Activated CD4-positive, alpha-beta T cell treated with anti-CD3 and anti-CD28 coated beads, Interleukin-2, Interleukin-4, amounts not matched to agents 100 ng/mL and 50 ng/mL, durations not matched to agents 16 hours and 8 hours (primary cell): ENCODE results near the gene PABPN1L.

Source experiments
- DNase-seq: peaks from one replicate; pipeline ENCODE4 v3.0.0-alpha.2; 2020; ENCODE audit warnings: low spot score

Gene PABPN1L, protein sequence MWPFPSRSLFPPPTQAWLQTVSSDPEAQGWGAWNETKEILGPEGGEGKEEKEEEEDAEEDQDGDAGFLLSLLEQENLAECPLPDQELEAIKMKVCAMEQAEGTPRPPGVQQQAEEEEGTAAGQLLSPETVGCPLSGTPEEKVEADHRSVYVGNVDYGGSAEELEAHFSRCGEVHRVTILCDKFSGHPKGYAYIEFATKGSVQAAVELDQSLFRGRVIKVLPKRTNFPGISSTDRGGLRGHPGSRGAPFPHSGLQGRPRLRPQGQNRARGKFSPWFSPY

DNA sequence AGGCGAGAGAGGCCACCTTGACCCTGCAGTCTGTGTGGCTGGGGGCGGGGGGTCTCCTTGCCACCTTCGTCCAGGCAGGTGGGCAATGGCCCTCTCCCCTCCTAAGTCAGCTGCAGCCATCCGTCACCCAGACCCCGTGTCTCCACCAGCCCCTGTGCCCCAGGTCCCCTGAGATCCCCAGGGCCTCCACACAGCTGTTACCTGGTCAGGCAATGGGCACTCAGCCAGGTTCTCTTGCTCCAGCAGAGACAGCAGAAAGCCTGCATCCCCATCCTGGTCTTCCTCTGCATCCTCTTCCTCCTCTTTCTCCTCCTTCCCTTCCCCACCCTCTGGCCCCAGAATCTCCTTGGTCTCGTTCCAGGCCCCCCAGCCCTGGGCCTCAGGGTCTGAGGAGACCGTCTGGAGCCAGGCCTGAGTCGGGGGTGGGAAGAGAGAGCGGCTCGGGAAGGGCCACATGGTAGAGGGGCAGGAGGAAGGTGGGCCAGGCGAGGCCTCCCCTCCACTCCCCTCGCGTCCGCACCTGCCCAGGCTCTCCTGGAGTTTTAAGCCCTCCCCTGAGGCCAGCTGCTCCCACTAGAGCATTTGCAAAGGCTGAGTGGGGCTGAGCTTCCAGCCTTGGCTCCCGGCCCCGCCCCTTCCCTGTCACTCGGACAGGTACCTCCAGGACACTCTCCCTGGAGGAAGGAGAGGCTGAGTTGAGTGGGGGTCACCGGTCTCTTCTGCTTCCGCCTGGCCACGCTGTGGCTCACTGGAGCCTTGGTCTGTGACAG is at the start of gene PABPN1L:
PABPN1L (minus strand) TSS at position 510 of the 770 bp plus-strand sequence; CDS start at position 456, 54 bp downstream.
- no peak for DNase-seq

DNA sequence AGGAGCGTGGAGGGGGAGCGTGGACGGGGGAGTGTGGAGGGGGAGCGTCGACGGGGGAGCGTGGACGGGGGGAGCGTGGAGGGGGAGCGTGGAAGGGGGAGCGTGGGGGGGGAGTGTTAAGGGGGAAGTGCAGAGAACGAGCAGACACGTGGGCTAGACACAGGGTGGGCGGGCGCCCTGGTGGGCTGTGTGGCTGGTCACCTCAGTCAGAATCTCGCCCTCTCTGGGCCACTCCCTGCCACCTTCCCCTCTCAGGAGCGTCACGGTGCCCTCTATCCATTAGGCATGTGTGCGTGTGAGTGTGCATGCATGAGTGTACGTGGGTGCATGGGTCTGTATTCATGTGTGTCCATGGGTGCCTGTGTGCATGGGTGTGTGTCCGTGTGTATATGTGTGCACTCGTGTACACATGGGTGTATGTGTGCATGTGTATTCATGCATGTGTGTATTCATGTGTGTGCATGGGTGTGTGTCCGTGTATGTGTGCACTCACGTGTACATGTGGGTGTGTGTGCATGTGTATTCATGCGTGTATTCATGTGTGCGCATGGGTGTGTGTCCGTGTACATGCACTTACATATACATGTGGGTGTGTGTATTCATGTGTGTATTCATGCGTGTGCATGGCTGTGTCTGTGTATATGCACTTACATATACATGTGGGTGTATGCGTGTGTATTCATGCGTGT is 49.3 kb upstream of the PABPN1L start:
- DNase-seq: no peak

DNA sequence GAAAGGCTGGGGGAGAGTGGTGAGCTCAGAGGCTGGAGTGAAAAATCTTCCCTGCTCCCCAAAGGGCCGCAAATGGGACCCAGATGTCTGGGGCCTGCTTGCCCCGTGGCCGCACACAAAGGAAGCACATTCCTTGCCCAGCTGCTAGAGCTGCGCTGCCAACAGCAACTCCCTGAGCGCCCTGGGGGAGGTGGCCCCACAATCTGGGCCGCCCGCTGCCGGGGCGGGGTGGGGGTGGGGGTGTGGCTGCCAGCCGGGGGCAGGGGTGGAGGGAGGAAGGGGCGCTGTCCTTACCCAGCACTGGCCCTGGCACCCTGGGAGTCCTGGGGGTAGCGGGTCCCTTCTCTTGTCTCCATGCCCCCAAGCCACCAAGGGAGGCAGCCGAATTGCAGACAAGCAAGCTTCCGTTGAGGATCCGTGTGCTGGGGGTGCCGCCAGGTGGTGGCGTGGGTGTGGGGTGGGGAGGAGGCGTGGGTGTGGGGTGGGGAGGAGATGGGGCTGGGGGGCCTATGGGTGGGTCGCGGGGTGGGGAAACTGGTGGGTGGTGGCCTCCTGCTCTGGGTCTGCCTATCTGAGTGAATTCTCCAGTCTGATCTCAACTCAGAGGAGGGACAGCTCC is 48.4 kb upstream of the PABPN1L start:
- DNase-seq: no peak

DNA sequence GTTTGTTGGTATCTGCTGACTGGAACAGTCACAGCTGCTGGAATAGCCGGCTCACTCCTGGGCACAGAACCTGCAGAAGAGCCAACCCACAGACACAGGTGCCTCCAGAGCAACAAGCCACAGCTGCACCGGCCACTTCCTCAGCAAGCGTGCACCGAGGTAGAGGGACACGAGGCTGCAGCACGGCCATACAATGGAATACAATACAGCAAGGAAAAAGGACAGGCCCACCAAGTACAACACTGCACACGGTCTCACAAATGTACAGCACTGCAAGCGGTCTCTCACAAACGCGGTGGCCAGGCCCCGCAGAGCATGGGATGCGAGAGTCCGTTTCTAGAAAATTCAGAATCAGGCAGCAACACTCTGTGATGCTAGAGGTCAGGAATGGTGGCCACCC is 47.4 kb upstream of the PABPN1L start:
- DNase-seq: no peak

DNA sequence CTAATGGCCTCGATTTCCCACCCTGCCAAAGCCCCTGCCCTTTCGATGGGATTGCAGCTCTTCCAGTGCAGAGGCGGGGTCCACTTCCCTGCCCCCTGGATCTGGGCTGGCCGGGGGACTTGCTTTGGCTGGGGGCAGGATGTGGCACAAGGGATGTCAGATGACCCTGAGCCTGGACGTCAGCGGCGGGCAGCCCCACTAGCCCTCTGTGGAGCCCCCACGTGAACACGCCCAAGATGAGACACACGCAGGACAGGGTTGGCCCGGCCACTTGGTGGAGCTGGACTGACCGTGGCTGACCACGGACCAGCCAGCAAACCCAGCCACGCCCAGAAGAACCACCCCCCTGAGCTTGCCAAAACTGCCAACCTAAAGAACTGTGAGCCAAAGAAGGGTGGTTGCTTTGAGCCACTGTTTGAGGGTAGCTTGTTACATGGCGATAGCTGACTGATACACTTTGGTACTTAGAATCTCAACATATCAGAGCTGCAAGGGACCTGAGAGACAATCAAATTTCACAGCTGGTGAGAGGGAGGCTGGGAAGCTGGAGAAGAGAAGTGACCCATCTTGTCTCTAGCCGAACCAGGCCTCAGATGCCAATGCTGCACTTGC is 46.6 kb upstream of the PABPN1L start:
- no peak for DNase-seq

DNA sequence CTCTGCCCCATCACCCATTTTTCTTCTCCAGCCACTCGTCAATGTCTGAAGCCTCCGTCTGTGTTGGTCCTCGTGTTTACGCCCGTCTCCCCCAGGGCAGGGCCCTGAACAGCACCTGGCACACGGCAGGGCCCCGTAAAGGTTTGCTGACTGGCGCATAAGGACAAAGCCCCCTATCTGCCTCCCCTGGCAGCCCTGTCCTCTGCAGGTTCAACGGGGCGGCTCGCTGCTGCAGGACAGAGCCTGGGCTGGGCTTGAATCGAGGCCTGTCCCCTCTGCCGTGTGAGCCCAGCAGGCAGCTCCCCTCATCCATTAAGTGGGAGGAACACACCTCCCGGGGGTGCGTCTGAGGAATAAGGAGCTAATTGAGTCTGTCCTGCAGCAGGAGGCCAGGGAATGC is 46.1 kb upstream of the PABPN1L start:
- no peak for DNase-seq

DNA sequence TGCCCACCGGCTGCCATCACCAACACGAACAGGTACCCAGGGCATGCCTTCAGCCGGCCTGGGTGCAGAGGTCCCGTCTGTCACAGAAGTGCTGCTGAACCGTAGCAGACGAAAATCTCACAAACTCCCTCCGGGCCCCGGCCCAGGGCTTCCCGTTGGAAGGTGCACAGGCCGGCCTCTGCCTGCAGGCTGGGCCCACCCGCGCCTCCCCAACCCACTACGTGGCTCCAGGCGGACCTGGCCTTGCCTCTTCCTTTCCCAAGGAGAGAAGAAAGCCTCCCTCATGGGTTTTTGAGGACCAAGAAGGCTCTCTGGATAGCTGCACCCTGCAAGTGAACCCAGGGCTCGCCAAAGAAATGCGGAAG is 45.5 kb upstream of the PABPN1L start:
- no peak for DNase-seq

DNA sequence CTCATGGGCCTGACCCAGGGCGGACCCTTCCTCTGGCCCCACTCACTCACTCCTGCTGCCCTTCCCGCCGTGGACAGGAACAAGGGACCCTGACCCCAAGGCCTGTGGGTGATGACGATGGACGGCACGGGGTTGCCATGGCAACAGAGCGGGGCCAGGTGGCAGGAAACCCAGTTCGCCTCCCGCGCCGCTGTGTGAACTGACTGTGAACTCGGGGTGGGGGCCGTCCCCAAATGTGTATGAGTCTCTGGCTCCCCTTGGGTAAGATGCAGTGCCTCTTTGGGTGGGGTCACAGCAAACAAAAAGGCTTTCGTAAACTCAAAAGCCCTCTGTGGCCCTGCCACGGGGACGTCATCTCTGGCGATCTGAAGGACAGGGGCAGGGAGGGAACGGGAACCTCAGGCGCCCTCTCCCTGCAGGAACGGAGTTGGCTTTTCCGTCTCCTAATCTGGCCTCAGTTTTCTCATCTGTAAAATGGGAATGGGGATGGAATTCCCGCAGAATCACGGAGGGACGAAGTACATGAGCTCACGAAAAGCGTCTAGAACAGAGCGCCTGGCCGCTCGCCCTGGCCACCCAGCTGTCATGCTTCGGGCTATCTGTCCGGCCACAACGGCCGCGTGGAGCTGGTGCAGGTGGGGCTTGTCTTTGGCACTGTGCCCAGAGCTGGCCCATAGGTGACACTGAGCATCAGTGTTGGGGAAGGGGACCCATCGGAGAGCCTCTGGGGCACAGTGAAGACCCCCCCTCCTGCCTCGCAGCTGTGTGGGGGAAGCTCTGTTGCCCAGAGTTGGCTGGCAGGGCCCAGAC is 44.9 kb upstream of the PABPN1L start:
- no peak for DNase-seq

DNA sequence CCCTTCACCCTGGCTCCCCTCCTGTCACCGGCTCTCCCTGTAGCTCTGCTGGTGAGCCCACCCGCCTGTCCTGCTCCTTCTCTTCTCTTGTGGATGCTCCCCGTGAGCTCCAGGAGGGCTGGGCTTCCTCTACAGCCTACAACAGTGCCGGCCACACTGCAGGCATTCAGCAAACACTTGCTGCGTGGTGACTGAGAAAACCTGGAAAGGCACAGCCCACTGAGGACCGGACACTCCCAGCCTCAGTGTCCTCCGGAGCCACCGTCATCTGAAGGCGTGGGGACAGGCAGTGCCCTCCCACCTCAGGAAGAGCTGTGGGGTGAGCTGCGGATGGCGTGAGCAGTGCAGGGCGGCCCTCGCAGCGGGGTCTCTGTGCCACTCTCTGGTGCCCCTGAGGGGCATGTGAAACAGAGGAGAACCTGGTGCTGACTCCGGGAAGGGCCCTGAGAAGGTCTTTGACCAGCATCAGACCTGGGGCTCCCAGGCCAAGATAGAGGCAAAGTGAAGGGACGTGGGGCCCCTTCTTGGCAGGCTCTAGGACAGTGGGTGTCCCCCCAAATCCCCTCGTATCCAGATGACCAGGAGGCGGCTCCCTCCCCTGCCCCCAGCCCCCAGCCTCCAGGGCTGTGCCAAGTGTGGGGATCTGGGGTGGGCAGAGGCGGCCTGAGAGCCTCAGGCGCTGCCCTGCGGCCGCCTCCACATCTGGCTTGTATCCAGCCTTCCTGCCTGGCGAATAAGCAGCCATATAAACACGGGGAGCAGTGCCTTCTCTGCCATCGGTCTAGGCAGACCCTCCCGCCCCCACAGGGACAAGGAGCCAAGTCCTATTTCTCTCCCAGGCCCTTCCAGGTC is 44.0 kb upstream of the PABPN1L start:
- no peak for DNase-seq

DNA sequence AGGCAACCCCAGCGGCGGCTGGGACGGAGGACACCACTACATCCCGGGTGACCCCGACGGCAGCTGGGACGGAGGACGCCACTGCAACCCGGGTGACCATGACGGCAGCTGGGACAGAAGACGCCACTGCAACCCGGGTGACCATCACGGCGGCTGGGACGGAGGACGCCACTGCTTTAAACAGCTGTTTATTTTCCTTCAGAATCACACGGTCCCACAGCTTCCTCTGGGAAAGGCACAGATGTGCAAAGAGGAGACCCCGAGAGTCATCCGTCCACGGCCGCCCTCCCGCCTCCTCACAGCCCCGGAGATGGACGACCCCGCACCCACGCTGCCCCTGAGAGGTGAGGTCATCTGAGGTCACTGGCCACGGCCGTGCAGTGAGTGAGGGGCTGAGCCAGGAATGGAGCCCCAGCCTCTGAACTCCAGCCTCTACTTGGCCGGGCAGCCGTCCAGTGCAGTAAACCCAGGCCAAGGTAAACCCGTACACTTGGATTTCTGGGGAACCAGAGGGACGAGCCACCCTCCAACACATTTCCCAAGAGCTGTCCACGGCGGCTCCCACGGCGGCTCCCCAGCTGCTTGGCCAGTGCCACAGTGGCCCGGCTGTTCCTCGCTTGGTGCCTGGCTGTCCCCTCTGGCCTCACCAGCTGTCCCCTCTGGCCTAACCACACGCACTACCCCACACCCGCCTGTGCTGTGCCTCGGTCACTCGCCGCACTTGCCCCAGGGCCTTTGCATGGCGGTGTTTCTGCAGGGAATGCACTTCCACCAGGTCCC is 43.2 kb upstream of the PABPN1L start:
- DNase-seq: no peak

DNA sequence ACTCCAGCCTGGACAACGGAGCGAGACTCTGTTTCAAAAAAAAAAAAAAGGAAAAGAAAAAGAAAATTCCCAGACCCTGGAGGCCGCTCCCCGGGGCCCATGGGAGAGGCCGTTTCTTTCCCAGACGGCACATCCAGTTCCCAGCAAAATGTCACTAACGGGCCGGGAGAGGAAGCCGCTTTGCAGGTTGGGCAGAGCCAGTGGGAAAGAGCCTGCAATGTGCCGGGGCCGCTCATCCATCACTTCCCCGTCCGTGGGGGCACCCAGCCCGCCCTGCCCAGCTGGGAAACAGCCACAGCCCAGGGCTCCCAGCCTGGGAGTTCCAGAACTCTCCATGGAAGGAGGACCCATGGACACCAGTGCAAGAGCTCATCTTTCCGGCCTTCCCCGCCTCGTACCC is 41.8 kb upstream of the PABPN1L start:
- DNase-seq: no peak

DNA sequence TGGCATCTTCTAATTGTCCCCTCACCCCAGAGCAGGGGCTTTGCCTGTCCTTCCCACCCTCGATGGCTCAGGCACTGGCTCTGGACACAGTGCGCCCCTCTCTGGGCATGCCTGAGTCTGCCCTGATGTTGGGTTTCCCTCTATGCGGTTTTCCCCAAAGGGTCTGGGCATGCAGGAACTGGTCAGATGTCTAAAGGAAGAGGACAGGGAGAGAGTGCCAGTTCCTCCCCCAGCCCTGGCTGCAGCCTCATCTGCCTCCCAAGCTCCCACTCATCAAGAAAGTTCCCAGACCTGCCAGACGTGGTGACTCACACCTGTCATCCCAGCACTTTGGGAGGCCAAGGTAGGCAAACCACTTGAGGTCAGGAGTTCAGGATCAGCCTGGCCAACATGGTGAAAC is 41.3 kb upstream of the PABPN1L start:
- no peak for DNase-seq

DNA sequence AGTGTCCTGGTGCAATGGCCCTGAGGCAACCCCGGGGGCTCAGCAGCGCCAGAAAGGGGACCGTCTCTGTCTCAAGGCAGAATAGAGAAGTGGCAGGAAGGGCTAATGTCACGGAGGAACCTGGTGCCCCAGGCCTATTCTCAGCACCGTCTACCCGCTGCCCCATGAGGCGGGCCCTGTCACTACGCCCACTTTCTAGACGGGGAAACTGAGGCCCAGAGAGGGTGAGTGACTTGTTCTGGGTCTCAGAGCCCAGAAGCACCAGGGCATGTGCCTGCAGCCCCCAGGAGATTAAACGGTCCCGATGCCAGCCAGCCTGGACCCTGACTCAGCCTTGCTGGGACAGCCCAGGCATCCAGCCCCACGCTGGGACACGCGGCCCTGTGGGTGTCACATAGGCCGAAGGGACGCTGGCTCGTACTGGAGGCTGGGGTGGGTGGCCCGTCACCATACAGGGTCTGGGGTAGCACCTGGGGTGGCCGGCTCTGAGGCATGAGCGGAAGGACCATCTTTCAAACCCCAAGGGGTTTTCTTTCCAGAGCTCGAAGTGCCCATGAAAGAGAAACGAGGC is 40.2 kb upstream of the PABPN1L start:
- no peak for DNase-seq

DNA sequence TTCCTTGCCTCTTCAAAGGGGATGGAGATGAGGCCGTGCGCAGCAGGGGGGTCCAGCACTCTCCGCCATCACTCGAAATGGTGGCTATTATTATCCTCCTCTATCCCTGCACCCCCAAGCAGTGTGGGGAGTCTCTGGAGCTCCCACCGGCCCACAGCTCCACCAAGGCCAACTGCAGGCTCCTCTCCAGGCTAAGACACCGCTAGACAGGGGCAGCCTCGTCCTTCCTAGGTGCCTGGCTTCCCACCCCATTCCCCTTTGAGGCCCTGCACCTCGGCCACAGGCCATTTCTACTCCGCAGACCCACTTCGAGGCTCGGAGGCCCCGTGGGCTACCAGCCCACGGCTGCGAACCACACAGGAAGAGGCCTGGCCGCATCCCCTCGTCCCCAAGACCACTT is 39.6 kb upstream of the PABPN1L start:
- no peak for DNase-seq

DNA sequence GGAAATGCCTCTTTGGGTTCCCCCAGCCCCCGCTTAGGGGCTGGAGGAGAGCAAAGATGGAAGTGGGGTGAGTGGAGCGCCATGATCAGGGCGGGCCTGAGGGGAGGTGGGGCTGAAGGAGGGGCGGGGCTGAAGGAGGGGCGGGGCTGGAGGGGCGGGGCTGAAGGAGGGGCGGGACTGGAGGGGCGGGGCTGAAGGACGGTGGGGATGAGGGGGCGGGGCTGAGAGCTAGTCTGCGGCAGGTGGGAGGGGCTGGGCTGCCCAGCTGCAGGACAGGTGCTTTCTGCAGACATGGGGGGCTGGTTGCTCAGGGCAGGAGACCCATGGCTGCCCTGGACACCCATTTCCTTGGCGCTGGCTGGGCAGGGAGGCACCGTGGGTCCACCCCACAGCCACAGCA is 39.1 kb upstream of the PABPN1L start:
- DNase-seq: no peak

DNA sequence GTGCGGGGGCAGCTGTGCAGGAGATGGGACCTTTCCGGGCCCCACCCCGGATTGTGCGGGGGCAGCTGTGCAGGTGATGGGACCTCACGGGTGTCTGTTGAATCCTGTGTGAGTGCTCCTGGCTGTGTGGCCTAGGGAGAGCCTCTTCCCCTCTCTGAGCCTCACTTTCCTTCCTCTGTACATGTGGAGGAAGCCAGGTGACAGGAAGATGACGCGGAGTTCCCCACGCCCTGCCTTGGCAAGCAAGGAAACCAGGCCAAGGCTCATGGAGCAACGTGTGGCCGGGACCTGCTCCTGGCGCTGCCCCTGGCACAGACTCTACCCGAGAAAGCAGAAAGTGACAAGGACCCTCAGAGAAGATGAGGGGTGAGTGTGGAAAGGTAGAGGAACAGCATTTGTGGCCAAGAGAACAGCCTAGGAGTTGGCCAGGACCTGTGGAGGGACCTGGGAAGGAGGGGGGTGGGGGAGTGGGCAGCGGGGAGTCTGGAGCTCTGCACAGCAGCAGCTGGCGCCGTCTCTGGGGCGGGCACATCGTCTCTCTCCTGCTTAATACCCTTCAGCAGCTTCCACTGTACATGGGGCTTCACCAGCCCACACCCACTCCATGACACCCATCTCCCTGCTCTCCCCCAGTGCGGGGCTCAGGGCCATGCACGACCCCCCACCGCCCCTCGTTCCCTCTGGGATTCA is 38.4 kb upstream of the PABPN1L start:
- DNase-seq: no peak

DNA sequence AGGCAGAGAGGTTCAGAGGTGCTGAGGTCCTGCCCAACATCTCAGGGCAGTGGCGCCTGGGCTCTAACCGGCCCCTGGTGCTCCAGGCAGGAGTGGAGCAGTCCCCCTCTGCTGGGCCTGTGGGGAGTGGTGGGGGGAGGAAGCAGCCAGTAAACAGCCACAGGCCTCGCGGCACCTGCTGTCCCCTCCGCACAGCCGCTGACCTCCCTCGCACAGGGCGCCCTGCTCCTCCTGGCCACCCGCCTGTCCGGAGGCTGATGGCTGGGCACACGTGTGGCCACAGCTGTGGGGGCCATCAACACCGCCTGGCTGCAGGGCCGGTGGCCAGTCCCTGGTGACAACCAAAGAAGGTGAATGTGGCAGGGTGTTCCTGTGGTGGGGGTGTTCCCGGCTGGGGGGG is 36.8 kb upstream of the PABPN1L start:
- no peak for DNase-seq

DNA sequence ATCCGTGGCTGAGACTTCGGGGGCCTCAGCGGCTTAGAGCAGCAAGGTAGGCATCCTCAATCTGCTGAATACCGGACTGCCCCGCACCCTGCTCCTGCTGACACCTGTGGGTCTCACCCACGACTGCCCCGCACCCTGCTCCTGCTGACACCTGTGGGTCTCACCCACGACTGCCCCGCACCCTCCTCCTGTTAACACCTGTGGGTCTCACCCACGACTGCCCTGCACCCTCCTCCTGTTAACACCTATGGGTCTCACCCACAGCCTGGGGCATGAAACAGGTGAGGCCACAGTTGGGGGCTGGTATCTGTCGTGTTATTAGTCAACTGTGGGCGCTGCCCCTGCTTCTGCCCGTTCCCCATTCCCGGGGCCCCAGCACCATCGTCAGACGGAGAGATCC is 36.3 kb upstream of the PABPN1L start:
- no peak for DNase-seq
